ENCODE results near the gene PPP1R3D. TPM values are rescaled to one million over a fixed set of nuclear protein-coding genes. Genes with fewer than 3 reads are reported as not detected.

The PPP1R3D gene
- total RNA-seq, 1 donor from 2014 or later = 3.2 TPM

GRCh38 chr20:59912609-59913008 is 27.5 kb downstream of the PPP1R3D start:
- Histone ChIP-seq H3K4me1 (no peaks in the 10 kb centered on the region), H3K9me3 (no peaks in the 10 kb centered on the region), H3K27me3 (no peaks in the 10 kb centered on the region), H3K36me3 (no peaks in the 10 kb centered on the region), H3K4me3 (no peak overlapping the region), H3K27ac (no peak overlapping the region)
- no peak for DNase-seq (ENCODE audit: low spot score in 2 of 2)
- intact Hi-C loops (cut with DNase I) = no loop called here
- TF ChIP-seq CTCF (IDR thresholded peaks at IDR 0.05) = no peak

DNA sequence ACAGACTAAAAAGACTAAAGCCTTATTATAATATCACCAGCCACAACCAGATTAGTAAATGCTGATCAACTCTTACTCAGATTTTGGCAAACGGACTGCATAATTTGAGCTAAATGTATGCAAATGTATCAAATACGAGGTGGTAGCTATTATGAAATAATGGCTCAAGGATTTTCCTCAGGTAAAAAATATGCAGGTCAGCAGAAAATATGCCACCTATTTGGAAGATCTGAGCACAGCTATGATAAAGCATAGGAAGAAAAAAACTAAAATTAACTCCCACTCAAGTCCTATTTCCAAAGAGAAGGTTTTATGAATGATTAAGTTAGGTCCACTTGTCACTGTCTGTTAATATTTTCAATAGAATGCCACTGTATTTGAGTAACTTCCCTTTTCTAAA is 29.1 kb downstream of the PPP1R3D start:
- intact Hi-C loops (cut with DNase I) = no loop called here
- H3K4me3 ChIP-seq = no peak overlapping the region
- H3K4me1 ChIP-seq = no peaks in the 10 kb centered on the region
- no peaks in the 10 kb centered on the region for H3K36me3 ChIP-seq
- no peak for TF ChIP-seq CTCF (IDR thresholded peaks at IDR 0.05)
- no peak for DNase-seq (ENCODE audit: low spot score in 2 of 2)
- no peaks in the 10 kb centered on the region for H3K9me3 ChIP-seq
- H3K27me3 ChIP-seq = no peaks in the 10 kb centered on the region
- no peak overlapping the region for H3K27ac ChIP-seq

- Histone ChIP-seq H3K36me3 (no peaks in the 10 kb centered on the region), H3K4me3 (no peak overlapping the region), H3K27ac (no peak overlapping the region)
Measured at GRCh38 chr20:59908855-59909254, 31.2 kb downstream of the PPP1R3D start.

DNA sequence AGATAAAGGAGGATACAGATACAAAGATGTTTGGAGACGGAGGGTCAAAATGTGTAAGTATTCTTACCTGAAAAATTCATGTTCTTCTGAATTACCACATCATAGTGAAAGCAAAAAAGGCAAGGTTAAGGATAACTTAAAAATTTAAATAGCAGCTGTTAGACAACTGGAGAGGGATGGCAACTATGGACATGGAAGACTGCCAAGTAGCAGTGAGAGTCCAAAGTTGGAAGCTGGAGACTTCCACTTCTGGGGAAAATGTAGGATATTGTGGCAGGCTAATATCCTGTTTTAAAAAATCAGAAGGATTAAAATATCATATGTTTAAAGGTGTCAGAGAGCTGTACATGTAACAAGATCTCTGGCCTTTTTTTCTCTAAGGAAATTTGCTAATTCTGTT is 36.5 kb downstream of the PPP1R3D start:
- intact Hi-C loops (cut with DNase I) = no loop called here
- Histone ChIP-seq H3K9me3 (no peaks in the 10 kb centered on the region), H3K27ac (no peak overlapping the region), H3K4me1 (no peaks in the 10 kb centered on the region), H3K36me3 (no peaks in the 10 kb centered on the region), H3K4me3 (no peak overlapping the region), H3K27me3 (no peaks in the 10 kb centered on the region)
- TF ChIP-seq CTCF (IDR thresholded peaks at IDR 0.05) = no peak
- no peak for DNase-seq (ENCODE audit: low spot score in 2 of 2)

More at GRCh38 chr20:59908855-59909254, 31.2 kb downstream of the PPP1R3D start:
- Histone ChIP-seq H3K9me3 (no peaks in the 10 kb centered on the region), H3K27me3 (no peaks in the 10 kb centered on the region), H3K4me1 (no peaks in the 10 kb centered on the region)
- intact Hi-C loops (cut with DNase I) = no loop called here
- no peak for TF ChIP-seq CTCF (IDR thresholded peaks at IDR 0.05)
- no peak for DNase-seq (ENCODE audit: low spot score in 2 of 2)

DNA sequence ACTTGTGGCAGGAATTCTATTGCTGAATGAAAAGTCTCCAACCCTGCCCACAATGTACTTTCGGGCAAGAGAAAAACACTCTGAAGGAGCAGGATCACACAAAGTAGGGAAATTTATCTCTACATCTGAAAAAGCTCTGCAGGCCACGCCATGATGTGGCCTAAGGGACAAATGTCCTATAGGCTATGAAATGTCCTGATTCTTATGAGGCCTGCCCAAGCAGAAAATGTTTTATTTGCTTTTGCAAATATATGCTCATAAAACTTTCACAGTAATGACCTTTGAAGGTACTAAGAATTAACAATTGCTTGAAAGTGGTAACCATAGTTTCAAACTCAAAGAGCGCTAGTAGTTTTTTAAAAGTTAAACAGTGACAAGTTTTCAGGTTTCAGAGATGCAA is 37.6 kb downstream of the PPP1R3D start:
- no peak for DNase-seq (ENCODE audit: low spot score in 2 of 2)
- Histone ChIP-seq H3K9me3 (no peaks in the 10 kb centered on the region), H3K27ac (no peak overlapping the region), H3K27me3 (no peaks in the 10 kb centered on the region), H3K4me1 (no peaks in the 10 kb centered on the region), H3K4me3 (no peak overlapping the region), H3K36me3 (no peaks in the 10 kb centered on the region)
- no peak for TF ChIP-seq CTCF (IDR thresholded peaks at IDR 0.05)
- intact Hi-C loops (cut with DNase I) = no loop called here

DNA sequence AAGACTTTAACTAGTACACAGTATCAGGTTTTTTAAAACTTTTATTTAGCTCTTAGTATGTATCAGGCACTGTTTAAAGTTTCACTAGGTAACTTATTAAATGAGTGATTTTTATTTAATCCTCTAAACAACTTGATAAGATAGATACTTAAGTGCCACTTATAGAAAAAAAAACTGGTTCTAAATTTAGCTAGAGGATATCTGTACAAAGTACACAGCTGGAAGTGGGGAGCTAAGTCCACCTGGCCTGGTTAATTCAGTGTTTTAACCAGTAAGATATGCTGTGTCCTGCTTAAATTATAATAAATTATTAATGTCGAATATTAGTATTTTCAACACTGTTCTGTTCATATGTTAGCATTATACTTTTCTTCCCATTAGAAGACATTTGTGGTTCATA is 44.2 kb downstream of the PPP1R3D start:
- no peak for TF ChIP-seq CTCF (IDR thresholded peaks at IDR 0.05)
- intact Hi-C loops (cut with DNase I) = no loop called here
- H3K4me3 ChIP-seq = no peak overlapping the region
- H3K36me3 ChIP-seq = no peaks in the 10 kb centered on the region
- DNase-seq (ENCODE audit: low spot score in 2 of 2) = no peak
- H3K9me3 ChIP-seq = no peaks in the 10 kb centered on the region
- no peaks in the 10 kb centered on the region for H3K4me1 ChIP-seq
- no peaks in the 10 kb centered on the region for H3K27me3 ChIP-seq
- H3K27ac ChIP-seq = no peak overlapping the region
